IPS-18a (cell line): Measurements from ENCODE around the gene GLYATL2.

Source experiments
- H3K27ac ChIP-seq: one replicate; pipeline ENCODE4 v1.5.1; 2013; ENCODE audit warnings: low read length
- H3K27me3 ChIP-seq: one replicate; pipeline ENCODE4 v1.6.1; 2013; ENCODE audit warnings: mild to moderate bottlenecking, low read length; ENCODE audit not compliant: control insufficient read depth, insufficient read depth
- H3K36me3 ChIP-seq: one replicate; pipeline ENCODE4 v1.6.1; 2013; ENCODE audit warnings: low read depth, low read length; ENCODE audit not compliant: control insufficient read depth
- H3K4me1 ChIP-seq: one replicate; pipeline ENCODE4 v1.6.1; 2013; ENCODE audit warnings: low read depth, low read length; ENCODE audit not compliant: control insufficient read depth
- H3K4me3 ChIP-seq: one replicate; pipeline ENCODE4 v1.5.1; 2013; ENCODE audit warnings: low read length
- H3K9ac ChIP-seq: one replicate; pipeline ENCODE4 v1.6.1; 2013; ENCODE audit warnings: mild to moderate bottlenecking, low read length, moderate library complexity
- H3K9me3 ChIP-seq: one replicate; pipeline ENCODE4 v1.6.1; 2013; ENCODE audit warnings: low read depth, low read length; ENCODE audit not compliant: control insufficient read depth

The GLYATL2 gene

GRCh38 chr11:58844361-58845005 is at the start of gene GLYATL2:
Gene GLYATL2 (minus strand): TSS chr11:58844704. CDS start chr11:58839612, 5,092 bp downstream.
- Histone ChIP-seq H3K4me1 (no peaks in the 10 kb centered on the region), H3K4me3 (no peak within 1 kb of the TSS), H3K36me3 (no peaks in the 10 kb centered on the region), H3K27me3 (no peaks in the 10 kb centered on the region), H3K9ac (no peak within 1 kb of the TSS), H3K9me3 (peaks cover 47% of the 10 kb centered on the region), H3K27ac (no peak within 1 kb of the TSS)

- Histone ChIP-seq H3K4me1 (peaks cover 9% of the 10 kb centered on the region), H3K27ac (no peak overlapping the region), H3K36me3 (no peaks in the 10 kb centered on the region), H3K27me3 (no peaks in the 10 kb centered on the region), H3K9me3 (no peaks in the 10 kb centered on the region), H3K9ac (no peak overlapping the region), H3K4me3 (no peak overlapping the region)
These were observed 49.4 kb upstream of the GLYATL2 start for GRCh38 chr11:58893899-58894298.

- Histone ChIP-seq H3K9me3 (no peaks in the 10 kb centered on the region), H3K9ac (no peak overlapping the region), H3K4me3 (no peak overlapping the region), H3K27me3 (no peaks in the 10 kb centered on the region), H3K4me1 (no peaks in the 10 kb centered on the region), H3K27ac (no peak overlapping the region), H3K36me3 (no peaks in the 10 kb centered on the region)
These were observed 44.1 kb upstream of the GLYATL2 start for GRCh38 chr11:58888579-58888978.

GRCh38 chr11:58887452-58887851 is 42.9 kb upstream of the GLYATL2 start:
- Histone ChIP-seq H3K36me3 (no peaks in the 10 kb centered on the region), H3K9ac (no peak overlapping the region), H3K9me3 (peaks cover 3% of the 10 kb centered on the region), H3K27me3 (no peaks in the 10 kb centered on the region), H3K4me3 (no peak overlapping the region), H3K27ac (no peak overlapping the region), H3K4me1 (no peaks in the 10 kb centered on the region)

GRCh38 chr11:58880625-58881024 is 36.1 kb upstream of the GLYATL2 start:
- H3K4me1 ChIP-seq = no peaks in the 10 kb centered on the region
- no peak overlapping the region for H3K27ac ChIP-seq
- no peak overlapping the region for H3K9ac ChIP-seq
- H3K9me3 ChIP-seq = peaks cover 26% of the 10 kb centered on the region
- H3K27me3 ChIP-seq = no peaks in the 10 kb centered on the region
- no peaks in the 10 kb centered on the region for H3K36me3 ChIP-seq
- H3K4me3 ChIP-seq = no peak overlapping the region

- H3K27me3 ChIP-seq = no peaks in the 10 kb centered on the region
- H3K36me3 ChIP-seq = no peaks in the 10 kb centered on the region
- H3K4me1 ChIP-seq = no peaks in the 10 kb centered on the region
- H3K4me3 ChIP-seq = no peak overlapping the region
- H3K9me3 ChIP-seq = peaks cover 26% of the 10 kb centered on the region
- H3K9ac ChIP-seq = no peak overlapping the region
- no peak overlapping the region for H3K27ac ChIP-seq
These were observed 35.7 kb upstream of the GLYATL2 start for GRCh38 chr11:58880166-58880565.

GRCh38 chr11:58867556-58867955 is 23.1 kb upstream of the GLYATL2 start:
- Histone ChIP-seq H3K4me3 (no peak overlapping the region), H3K4me1 (no peaks in the 10 kb centered on the region), H3K9ac (no peak overlapping the region), H3K27me3 (no peaks in the 10 kb centered on the region), H3K9me3 (peaks cover 50% of the 10 kb centered on the region), H3K36me3 (no peaks in the 10 kb centered on the region), H3K27ac (no peak overlapping the region)

GRCh38 chr11:58866788-58867187 is 22.3 kb upstream of the GLYATL2 start:
- Histone ChIP-seq H3K27ac (no peak overlapping the region), H3K36me3 (no peaks in the 10 kb centered on the region), H3K27me3 (no peaks in the 10 kb centered on the region), H3K9ac (no peak overlapping the region), H3K4me3 (no peak overlapping the region), H3K4me1 (no peaks in the 10 kb centered on the region), H3K9me3 (peaks cover 57% of the 10 kb centered on the region)

GRCh38 chr11:58864335-58864734 is 19.8 kb upstream of the GLYATL2 start:
- no peaks in the 10 kb centered on the region for H3K27me3 ChIP-seq
- H3K9me3 ChIP-seq = peaks cover 67% of the 10 kb centered on the region
- H3K9ac ChIP-seq = no peak overlapping the region
- no peak overlapping the region for H3K4me3 ChIP-seq
- H3K4me1 ChIP-seq = no peaks in the 10 kb centered on the region
- H3K36me3 ChIP-seq = no peaks in the 10 kb centered on the region
- no peak overlapping the region for H3K27ac ChIP-seq

GRCh38 chr11:58863697-58864096 is 19.2 kb upstream of the GLYATL2 start:
- no peaks in the 10 kb centered on the region for H3K4me1 ChIP-seq
- no peak overlapping the region for H3K9ac ChIP-seq
- no peaks in the 10 kb centered on the region for H3K36me3 ChIP-seq
- peaks cover 61% of the 10 kb centered on the region for H3K9me3 ChIP-seq
- H3K4me3 ChIP-seq = no peak overlapping the region
- H3K27ac ChIP-seq = no peak overlapping the region
- H3K27me3 ChIP-seq = no peaks in the 10 kb centered on the region

- Histone ChIP-seq H3K9ac (no peak overlapping the region), H3K27ac (no peak overlapping the region), H3K9me3 (peaks cover 50% of the 10 kb centered on the region), H3K27me3 (no peaks in the 10 kb centered on the region), H3K4me1 (no peaks in the 10 kb centered on the region), H3K36me3 (no peaks in the 10 kb centered on the region), H3K4me3 (no peak overlapping the region)
These were observed 17.0 kb upstream of the GLYATL2 start for GRCh38 chr11:58861533-58861932.

- no peaks in the 10 kb centered on the region for H3K27me3 ChIP-seq
- no peak overlapping the region for H3K9ac ChIP-seq
- no peaks in the 10 kb centered on the region for H3K36me3 ChIP-seq
- peaks cover 45% of the 10 kb centered on the region for H3K9me3 ChIP-seq
- H3K27ac ChIP-seq = no peak overlapping the region
- H3K4me3 ChIP-seq = no peak overlapping the region
- no peaks in the 10 kb centered on the region for H3K4me1 ChIP-seq
These were observed 12.3 kb upstream of the GLYATL2 start for GRCh38 chr11:58856806-58857205.
